ENCODE results near the gene POT1.
"Not testable (repeated sequence)": the region's sequence is repeated elsewhere in the genome, so short reads cannot be mapped to it uniquely, and the experiment has no call there.

The POT1 gene

GRCh38 chr7:124929467-124930172, at the start of gene POT1:
Gene POT1 (minus strand): TSS chr7:124929825. CDS start chr7:124897173, 32,652 bp downstream.
- DNase-seq (ENCODE audit: insufficient read length, low spot score) (peak; percentile 49), FAIRE-seq (peak; percentile 100)

GRCh38 chr7:124975131-124975530, 45.5 kb upstream of the POT1 start:
- not testable (repeated sequence) for FAIRE-seq; DNase-seq (ENCODE audit: insufficient read length, low spot score)

GRCh38 chr7:124965553-124965952, 35.9 kb upstream of the POT1 start:
- FAIRE-seq = no peak
- DNase-seq (ENCODE audit: insufficient read length, low spot score) = no peak

- no peak for FAIRE-seq
- no peak for DNase-seq (ENCODE audit: insufficient read length, low spot score)
Measured at GRCh38 chr7:124959676-124960075, 30.1 kb upstream of the POT1 start.

GRCh38 chr7:124957952-124958351, 28.3 kb upstream of the POT1 start:
- DNase-seq (ENCODE audit: insufficient read length, low spot score); FAIRE-seq: not testable (repeated sequence)

GRCh38 chr7:124956160-124956559, 26.5 kb upstream of the POT1 start:
- DNase-seq (ENCODE audit: insufficient read length, low spot score) (no peak), FAIRE-seq (no peak)

GRCh38 chr7:124954790-124955189, 25.2 kb upstream of the POT1 start:
- FAIRE-seq (no peak), DNase-seq (ENCODE audit: insufficient read length, low spot score) (no peak)

GRCh38 chr7:124945680-124946079, 16.1 kb upstream of the POT1 start:
- DNase-seq (ENCODE audit: insufficient read length, low spot score) = no peak
- no peak for FAIRE-seq

- no peak for FAIRE-seq
- DNase-seq (ENCODE audit: insufficient read length, low spot score) = no peak
Measured at GRCh38 chr7:124943472-124943871, 13.8 kb upstream of the POT1 start.

- DNase-seq (ENCODE audit: insufficient read length, low spot score) = no peak
- FAIRE-seq = no peak
Measured at GRCh38 chr7:124942399-124942798, 12.8 kb upstream of the POT1 start.

- FAIRE-seq (no peak), DNase-seq (ENCODE audit: insufficient read length, low spot score) (no peak)
Measured at GRCh38 chr7:124940306-124940705, 10.7 kb upstream of the POT1 start.

- no peak for FAIRE-seq
Measured at GRCh38 chr7:124938128-124938527, 8.5 kb upstream of the POT1 start.

GRCh38 chr7:124937076-124937475, 7.5 kb upstream of the POT1 start:
- DNase-seq (ENCODE audit: insufficient read length, low spot score) (no peak), FAIRE-seq (no peak)

More at GRCh38 chr7:124938128-124938527, 8.5 kb upstream of the POT1 start:
- no peak for DNase-seq (ENCODE audit: insufficient read length, low spot score)

- DNase-seq (ENCODE audit: insufficient read length, low spot score) (no peak), FAIRE-seq (no peak)
Measured at GRCh38 chr7:124934841-124935240, 5.2 kb upstream of the POT1 start.

- DNase-seq (ENCODE audit: insufficient read length, low spot score) (no peak), FAIRE-seq (peak; percentile 11)
Measured at GRCh38 chr7:124930655-124931597, 1.3 kb upstream of the POT1 start.

GRCh38 chr7:124930173-124930623, 573 bp upstream of the POT1 start:
- no peak for DNase-seq (ENCODE audit: insufficient read length, low spot score)
- FAIRE-seq = no peak

GRCh38 chr7:124924906-124925305, 4.7 kb downstream of the POT1 start:
- DNase-seq (ENCODE audit: insufficient read length, low spot score) = no peak
- no peak for FAIRE-seq

- DNase-seq (ENCODE audit: insufficient read length, low spot score) (no peak), FAIRE-seq (no peak)
Measured at GRCh38 chr7:124922200-124922599, 7.4 kb downstream of the POT1 start.

- DNase-seq (ENCODE audit: insufficient read length, low spot score) (no peak), FAIRE-seq (no peak)
Measured at GRCh38 chr7:124919841-124920240, 9.8 kb downstream of the POT1 start.

- DNase-seq (ENCODE audit: insufficient read length, low spot score) (no peak), FAIRE-seq (no peak)
Measured at GRCh38 chr7:124918662-124919061, 11.0 kb downstream of the POT1 start.

GRCh38 chr7:124915242-124915641, 14.4 kb downstream of the POT1 start:
- no peak for DNase-seq (ENCODE audit: insufficient read length, low spot score)
- no peak for FAIRE-seq

- DNase-seq (ENCODE audit: insufficient read length, low spot score) (no peak), FAIRE-seq (no peak)
Measured at GRCh38 chr7:124914298-124914697, 15.3 kb downstream of the POT1 start.

All from GM19239 (cell line).